ENCODE results near the gene L1CAM.

Gene L1CAM, protein sequence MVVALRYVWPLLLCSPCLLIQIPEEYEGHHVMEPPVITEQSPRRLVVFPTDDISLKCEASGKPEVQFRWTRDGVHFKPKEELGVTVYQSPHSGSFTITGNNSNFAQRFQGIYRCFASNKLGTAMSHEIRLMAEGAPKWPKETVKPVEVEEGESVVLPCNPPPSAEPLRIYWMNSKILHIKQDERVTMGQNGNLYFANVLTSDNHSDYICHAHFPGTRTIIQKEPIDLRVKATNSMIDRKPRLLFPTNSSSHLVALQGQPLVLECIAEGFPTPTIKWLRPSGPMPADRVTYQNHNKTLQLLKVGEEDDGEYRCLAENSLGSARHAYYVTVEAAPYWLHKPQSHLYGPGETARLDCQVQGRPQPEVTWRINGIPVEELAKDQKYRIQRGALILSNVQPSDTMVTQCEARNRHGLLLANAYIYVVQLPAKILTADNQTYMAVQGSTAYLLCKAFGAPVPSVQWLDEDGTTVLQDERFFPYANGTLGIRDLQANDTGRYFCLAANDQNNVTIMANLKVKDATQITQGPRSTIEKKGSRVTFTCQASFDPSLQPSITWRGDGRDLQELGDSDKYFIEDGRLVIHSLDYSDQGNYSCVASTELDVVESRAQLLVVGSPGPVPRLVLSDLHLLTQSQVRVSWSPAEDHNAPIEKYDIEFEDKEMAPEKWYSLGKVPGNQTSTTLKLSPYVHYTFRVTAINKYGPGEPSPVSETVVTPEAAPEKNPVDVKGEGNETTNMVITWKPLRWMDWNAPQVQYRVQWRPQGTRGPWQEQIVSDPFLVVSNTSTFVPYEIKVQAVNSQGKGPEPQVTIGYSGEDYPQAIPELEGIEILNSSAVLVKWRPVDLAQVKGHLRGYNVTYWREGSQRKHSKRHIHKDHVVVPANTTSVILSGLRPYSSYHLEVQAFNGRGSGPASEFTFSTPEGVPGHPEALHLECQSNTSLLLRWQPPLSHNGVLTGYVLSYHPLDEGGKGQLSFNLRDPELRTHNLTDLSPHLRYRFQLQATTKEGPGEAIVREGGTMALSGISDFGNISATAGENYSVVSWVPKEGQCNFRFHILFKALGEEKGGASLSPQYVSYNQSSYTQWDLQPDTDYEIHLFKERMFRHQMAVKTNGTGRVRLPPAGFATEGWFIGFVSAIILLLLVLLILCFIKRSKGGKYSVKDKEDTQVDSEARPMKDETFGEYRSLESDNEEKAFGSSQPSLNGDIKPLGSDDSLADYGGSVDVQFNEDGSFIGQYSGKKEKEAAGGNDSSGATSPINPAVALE

DNA sequence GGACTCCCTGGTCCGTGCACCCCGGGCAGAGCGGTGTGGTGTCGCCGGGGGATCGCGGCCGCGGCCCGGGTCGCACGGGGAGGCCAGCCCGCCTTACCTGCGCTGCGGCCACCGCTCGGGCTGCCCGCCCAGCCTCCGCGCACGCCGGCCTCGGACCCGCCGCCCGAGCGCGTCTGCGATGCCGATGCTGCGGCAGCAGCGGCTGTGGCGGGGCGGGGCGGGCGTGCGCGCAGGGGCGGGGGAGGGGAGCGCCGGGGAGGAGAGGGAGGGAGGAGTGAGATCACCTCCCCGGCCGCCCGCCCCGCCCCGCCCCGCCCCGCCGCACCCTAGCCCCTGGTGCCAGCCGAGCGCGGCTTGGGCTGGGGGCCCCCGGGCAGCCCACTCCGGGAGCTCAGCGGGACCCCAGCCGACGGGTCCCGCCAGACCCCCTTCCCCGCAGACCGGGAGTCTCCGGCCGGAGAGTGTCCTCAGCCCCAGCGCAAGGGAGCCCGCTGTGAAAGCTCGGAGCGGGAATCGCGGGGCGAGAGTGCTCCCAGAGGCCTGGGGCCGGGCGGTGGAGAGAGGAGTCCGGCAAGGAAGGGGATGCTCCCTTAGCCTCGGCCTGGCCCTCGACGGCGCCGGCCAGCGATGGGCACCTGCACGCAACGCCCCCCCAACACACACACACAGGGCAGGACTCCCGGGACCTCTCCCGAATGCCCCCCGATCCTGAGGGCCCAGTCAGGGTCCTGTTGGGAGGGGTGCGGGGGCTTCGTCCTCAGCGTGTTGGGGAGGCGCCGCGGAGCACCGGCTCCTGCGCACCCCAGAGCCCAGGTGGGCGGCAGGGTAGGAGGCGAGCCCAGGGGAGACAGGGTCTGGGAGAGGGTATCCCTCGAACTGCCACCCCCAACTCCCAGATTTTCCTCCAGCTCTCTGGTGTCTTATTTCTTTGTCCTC, at the start of gene L1CAM:
Gene L1CAM (minus strand): TSS at position 206 of the 936 bp plus-strand sequence. CDS start 10,337 bp downstream, outside the sequence.
- peak; percentile 31 for DNase-seq

DNA sequence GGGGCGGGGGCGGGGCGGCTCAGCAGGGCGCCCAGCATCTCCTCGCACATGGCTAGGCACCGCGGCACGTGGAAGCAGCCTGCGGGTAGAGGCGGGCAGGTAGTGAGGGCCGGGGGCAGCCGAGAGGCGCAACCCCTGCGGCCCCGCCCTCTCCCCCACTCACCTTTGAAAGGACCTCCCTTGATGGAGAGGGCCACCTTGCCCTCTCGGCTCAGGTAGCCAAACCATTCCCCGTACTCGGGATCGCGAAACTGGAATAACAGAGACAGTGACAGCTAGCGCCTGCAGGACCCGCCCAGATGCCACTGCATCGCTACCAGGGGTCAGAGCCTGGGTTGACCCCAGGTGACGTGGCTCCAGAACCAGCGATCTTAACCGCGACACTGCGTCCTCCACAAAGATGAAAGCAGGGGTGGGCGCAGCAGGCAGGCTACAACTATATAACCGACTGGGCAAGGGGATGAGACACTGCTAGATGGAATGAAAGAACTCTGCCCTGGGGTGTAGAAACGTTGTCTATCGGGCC, 49.4 kb upstream of the L1CAM start:
- DNase-seq = no peak

DNA sequence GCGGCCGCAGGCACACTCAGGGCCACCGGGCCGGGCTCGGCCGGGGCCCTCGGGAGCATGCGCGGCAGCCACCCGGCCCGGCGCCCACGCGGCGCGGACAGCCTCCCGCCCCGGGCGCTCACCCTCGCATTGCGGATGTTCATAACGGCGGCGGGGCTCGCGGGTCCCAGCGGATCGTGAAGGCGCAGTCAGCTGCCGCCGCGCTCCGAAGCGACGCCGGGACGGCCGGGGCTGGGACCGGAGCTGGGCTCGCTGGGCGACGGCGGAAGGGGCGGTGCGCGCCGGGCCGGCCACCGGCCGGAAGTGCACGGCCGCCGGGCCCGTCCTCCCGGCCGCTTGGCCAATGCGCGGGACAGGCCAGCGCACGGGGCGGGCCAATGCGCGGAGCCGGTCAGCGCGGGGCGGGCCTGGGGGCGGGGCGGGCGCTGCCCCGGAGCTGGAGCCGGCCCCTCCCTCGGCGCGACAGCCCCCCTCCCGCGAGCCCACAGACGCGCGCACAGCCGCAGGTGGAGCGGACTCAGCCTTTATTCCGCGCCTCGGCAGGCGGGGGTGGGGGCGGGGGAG, 48.9 kb upstream of the L1CAM start, which contains the start of gene NAA10:
Gene NAA10 (minus strand): TSS at position 276 of the 564 bp plus-strand sequence. CDS start 133 bp downstream, at position 143.
- DNase-seq = peak; percentile 71

- no peak for DNase-seq
Measured at GRCh38 chrX:153934148-153934761, 48.3 kb upstream of the L1CAM start.

DNA sequence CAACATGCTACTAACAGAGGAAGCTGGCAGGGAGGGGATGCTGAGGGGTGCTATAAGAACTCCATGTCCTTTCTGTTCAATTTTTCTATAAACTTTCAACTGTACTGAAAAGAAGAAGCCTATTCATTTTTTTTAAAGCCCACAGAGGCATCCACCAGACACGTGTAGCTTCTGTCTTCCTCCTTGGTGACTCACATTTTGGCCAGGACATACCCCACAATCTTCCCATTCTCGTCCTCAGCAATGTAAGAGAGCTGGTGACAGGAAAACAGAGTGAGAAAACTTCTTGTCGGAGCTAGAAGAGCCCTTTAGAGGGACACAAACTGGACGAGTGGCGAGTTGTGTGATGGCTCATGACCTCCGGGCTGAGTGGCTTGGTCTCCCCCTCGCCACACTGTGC, 47.8 kb upstream of the L1CAM start:
- no peak for DNase-seq

GRCh38 chrX:153932220-153932915, 46.4 kb upstream of the L1CAM start:
- DNase-seq = no peak

DNA sequence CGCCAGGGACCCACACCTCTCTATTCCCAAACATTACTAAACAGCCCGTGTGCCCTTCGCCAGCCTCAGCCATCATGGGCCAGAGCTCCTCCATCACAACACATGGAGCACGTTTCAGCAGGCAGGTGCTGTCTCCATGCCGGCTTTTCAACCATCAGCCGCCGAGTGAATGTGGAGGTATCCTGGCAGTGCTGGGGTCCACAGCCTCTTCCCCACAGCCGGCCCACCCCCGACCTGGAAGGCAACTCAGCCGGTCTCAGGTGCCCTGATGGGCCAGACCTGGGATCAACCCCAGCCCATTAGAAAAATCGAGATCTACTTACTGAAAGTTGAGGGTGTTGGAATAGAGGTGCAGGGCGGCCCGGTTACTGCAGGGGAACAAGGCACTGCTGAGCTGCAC, 45.8 kb upstream of the L1CAM start:
- DNase-seq = no peak

- no peak for DNase-seq
Measured at GRCh38 chrX:153931151-153931550, 45.2 kb upstream of the L1CAM start.

DNA sequence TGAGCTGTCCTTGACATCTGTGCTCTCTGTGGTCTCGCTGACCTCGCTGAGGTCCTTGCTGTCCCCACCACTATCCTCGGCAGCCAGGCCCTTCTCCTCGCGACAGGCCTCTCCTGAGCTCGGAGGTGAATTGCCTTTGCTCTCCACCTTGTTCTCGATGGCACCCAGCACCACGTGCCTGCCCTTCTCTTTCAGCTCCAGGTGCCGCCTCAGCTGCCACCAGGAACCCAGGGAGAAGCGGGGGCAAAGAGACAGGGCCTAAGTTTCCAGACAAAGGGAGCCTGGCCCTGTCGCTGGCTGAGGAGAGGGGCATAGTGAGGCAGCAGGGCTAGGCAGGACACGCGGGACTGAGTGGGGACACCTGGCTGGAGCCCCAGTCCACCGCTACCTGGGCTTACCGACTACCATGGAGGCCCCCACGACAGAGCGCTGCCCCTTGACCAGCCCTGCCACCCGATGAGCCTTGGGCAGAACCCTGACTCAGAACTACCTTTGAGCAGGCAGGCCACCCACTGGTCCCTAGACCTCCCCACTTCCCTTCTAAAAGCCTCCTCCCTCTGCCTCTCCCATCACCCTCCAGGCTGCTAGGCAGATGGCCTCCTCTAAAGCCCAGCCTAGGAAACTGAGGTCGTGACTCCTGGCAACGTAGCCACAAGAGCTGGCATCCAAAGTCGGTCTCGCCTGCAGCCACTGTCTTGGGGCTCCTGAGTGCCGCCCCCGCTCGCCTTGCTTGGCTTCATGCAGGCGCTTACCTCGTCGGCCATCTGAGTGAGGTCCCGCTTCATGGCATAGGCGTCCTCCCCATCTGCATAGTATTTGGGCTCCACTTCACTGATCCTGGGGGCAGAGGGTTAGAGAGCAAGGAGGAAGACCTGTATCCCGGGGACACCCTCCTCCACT, 44.3 kb upstream of the L1CAM start:
- DNase-seq = no peak

DNA sequence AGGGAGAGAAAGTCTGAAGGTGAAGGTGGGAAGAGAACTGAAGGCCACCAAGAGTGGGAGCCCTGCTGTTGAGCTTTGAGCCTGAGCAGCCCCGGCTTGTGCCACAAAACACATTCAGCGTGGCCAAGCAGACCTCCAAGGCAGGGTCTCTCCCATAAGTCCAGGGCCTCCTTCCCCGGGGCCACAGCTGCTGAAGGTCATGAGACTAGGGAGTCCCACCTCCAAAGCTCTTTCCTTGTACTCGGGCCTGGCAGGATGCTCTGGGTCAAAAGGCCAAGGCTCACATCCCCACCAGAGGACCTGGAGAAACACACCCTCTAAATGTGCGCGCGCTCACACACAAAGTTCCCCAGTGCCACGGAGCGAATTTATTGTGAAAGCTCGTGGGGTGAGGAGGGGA, 43.6 kb upstream of the L1CAM start:
- no peak for DNase-seq

DNA sequence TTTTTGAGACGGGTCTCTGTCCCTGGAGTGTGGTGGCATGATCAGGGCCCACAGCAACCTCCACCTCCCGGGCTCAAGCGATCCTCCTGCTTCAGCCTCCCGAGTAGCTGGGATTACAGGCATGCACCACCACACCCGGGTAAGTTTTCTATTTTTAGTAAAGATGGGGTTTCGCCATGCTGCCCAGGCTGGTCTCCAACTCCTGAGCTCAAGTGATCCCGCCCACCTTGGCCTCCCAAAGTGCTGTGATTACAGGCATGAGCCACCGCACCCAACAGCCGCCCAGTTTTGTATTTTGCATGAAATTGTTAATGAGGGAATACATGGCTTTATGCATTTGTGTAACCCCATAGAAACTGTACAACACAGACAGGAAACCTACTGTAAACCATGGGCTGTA, 42.9 kb upstream of the L1CAM start:
- no peak for DNase-seq

- DNase-seq = peak; percentile 96
Measured at GRCh38 chrX:153927922-153928760, 42.2 kb upstream of the L1CAM start.

DNA sequence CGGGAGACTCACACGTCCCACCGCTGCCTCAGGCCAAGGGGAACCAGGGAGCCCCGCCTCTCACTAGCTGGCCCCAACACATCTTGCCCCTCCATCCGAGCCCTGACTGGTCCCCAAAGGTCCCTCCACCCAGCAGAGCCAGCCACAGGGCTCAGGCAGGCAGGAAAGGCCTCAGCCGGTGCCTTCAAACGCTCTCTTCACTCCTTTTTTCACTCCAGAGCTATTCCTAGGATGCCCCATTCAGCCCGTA, 41.6 kb upstream of the L1CAM start:
- no peak for DNase-seq

DNA sequence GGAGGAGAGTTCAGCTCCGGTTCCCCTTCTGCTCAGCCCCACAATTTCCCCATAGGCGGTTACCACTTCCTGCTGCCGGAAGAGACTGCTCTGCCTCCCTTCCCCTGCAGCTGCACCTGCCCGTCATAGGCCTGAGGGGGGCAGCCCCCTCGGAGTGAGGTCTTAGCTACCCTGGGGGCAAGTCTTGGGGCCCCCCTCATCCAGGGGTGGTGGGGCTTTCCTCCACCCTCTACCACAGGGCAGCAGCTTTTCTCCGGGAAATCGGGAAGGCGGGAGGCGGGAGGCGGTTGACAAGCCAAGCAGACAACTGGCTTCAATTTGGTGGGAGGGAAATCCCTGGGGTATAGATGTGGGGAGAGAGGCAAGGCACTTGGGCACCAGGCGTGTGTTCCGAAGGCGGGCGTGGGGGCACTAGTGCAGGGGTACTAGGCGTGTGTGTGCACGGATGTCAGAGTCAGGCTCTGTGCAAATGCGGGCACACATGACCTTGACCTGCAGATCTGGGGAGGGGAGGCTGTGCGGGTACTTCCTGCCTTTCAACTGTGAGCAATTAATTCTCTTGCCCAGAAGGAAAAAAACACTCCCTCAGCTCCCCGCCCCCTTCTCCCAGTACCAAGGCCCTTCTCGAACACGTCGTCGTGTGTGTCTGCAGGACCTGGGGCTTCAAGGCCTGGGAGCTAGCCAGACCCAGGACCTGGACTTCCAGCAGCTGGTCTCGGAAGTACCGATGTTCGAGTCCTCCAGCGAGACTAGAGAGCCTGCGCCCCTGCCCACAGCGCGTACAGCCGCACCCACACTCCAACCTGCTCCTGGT, 41.1 kb upstream of the L1CAM start:
- peak; percentile 82 for DNase-seq

DNA sequence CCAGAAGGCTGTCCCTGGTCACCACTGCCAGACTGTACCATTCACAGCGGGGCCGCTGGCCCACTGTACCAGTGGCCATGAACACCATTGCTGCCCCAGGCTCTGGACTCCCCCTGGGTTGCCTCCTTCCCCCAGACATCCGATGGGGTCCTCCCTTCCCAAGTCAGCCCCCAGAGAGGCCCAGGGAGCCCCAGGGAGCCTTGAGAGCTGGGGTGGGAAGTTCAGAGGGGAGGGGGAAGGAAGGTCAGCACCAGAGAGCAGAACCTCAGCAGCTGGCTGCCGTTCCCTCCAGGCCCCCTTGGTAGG, 40.5 kb upstream of the L1CAM start:
- DNase-seq = no peak

DNA sequence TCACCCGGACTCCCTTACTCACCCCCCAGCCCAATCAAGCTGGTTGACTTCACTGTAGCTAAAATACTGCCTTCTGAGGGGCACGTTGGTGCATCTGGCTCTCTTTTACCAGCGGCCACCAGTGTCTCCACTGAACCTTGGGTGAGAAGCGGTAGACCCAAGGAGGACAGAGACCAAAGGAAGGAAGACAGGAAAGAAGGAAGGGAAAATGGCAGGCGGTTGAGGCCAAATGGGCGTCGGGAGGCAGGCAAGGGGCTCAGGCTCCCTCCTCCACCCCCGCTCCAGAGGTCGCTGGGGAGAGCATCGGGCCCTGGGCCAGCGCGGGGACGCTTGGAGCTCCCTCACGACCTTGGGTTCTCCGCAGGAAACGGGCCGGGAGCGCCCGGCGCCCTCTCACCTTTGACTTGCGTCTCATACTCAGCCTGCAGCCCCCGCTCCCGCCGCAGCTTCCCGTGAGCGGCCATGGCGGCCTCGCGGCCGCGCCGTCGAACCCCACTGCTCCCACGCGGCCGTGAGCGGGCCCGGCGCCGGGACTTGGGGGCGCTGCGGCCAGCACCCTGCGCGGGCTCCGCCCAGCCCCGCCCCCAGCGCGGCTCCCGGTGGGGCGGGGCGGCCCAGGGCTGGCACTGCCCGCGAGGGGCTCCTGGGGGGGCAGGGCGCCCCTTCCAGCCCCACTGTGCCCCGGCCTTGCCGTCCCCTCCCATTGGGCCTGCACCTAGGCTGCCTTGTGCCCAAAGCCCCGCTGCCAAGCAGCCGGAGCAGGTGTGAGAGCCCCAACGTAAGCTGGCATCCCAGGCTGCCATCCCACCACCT, 40.0 kb upstream of the L1CAM start, which contains the start of gene ARHGAP4:
Gene ARHGAP4 (minus strand): TSS at position 526 of the 813 bp plus-strand sequence. CDS start 62 bp downstream, at position 464.
- peak; percentile 46 for DNase-seq

GRCh38 chrX:153925387-153925738, 39.4 kb upstream of the L1CAM start:
- peak; percentile 30 for DNase-seq

Measured in CD4-positive, alpha-beta T cell treated with Interleukin-10 for 1 hour (primary cell).